Measurements from ENCODE around the gene RAB11B.

DNA sequence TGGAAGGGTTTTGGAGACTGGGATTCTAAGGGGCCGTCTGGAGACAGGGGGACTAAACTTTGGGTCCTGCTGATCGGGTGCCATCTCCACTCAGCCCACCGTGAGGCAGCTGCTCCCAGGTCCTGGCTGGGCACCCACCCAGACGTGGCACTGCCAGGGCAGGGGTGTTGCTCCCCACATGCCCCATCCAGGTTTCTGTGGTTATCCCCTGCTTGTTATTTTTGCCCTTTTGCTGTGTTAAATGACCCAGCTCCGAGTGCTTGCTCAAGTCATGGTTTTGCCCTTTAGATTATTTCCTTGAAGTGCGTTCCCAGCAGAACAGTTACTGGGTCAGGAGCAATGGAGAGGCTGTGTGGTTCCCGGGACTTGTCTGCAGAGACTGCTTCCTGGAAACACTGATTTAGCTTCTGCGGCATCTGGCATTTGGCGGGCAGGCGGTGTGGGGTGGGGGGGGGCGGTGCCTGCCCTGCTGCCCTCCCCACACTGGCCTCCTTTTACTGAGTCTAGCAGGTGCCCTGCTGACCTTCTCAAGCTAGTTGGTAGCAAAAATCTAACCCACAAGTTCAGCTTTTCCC is 1.9 kb downstream of the RAB11B start:
- TF ChIP-seq, protein P1, sequence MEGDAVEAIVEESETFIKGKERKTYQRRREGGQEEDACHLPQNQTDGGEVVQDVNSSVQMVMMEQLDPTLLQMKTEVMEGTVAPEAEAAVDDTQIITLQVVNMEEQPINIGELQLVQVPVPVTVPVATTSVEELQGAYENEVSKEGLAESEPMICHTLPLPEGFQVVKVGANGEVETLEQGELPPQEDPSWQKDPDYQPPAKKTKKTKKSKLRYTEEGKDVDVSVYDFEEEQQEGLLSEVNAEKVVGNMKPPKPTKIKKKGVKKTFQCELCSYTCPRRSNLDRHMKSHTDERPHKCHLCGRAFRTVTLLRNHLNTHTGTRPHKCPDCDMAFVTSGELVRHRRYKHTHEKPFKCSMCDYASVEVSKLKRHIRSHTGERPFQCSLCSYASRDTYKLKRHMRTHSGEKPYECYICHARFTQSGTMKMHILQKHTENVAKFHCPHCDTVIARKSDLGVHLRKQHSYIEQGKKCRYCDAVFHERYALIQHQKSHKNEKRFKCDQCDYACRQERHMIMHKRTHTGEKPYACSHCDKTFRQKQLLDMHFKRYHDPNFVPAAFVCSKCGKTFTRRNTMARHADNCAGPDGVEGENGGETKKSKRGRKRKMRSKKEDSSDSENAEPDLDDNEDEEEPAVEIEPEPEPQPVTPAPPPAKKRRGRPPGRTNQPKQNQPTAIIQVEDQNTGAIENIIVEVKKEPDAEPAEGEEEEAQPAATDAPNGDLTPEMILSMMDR (IDR thresholded peaks at IDR 0.05) = no peak
- peak in 2 of 3 donors; percentile 67 to 85 for TF ChIP-seq POLR2A (IDR thresholded peaks at IDR 0.05)
